Peyer's patch (tissue), 4 donors: ENCODE results near the gene CHN2.

Source experiments
- CTCF ChIP-seq, 6 experiments: fragments of 450-650 bp in 4 of 6; fragments of 200-600 bp in 2 of 6; sonication (generic) in 1 of 6; IDR thresholded peaks; one replicate each; pipeline ENCODE4 v1.5.1; 2017 to 2019; ENCODE audit warnings: antibody characterized with exemption in 6 of 6, mild to moderate bottlenecking in 3 of 6, moderate library complexity in 1 of 6
- POLR2A ChIP-seq, 2 donors: fragments of 450-650 bp; IDR thresholded peaks; one replicate each; pipeline ENCODE4 v1.5.1; 2017; ENCODE audit warnings: antibody characterized with exemption in 2 of 2, mild to moderate bottlenecking in 2 of 2, moderate library complexity in 2 of 2

GRCh38 chr7:29229946-29230345 lies 35.4 kb downstream of the CHN2 start:
- no peak for TF ChIP-seq CTCF (IDR thresholded peaks at IDR 0.05)
- no peak for TF ChIP-seq POLR2A (IDR thresholded peaks at IDR 0.05)
